ENCODE data around the gene ATOX1. TPM values are rescaled to one million over a fixed set of nuclear protein-coding genes. Genes with fewer than 3 reads are reported as not detected.

The ATOX1 gene
- total and polyA plus RNA-seq, 9 of the 15 experiments (the other 6 are each of a cell fraction or from before 2014, with no cell fraction given) = 59.2 to 318 (median 86.2) TPM

DNA sequence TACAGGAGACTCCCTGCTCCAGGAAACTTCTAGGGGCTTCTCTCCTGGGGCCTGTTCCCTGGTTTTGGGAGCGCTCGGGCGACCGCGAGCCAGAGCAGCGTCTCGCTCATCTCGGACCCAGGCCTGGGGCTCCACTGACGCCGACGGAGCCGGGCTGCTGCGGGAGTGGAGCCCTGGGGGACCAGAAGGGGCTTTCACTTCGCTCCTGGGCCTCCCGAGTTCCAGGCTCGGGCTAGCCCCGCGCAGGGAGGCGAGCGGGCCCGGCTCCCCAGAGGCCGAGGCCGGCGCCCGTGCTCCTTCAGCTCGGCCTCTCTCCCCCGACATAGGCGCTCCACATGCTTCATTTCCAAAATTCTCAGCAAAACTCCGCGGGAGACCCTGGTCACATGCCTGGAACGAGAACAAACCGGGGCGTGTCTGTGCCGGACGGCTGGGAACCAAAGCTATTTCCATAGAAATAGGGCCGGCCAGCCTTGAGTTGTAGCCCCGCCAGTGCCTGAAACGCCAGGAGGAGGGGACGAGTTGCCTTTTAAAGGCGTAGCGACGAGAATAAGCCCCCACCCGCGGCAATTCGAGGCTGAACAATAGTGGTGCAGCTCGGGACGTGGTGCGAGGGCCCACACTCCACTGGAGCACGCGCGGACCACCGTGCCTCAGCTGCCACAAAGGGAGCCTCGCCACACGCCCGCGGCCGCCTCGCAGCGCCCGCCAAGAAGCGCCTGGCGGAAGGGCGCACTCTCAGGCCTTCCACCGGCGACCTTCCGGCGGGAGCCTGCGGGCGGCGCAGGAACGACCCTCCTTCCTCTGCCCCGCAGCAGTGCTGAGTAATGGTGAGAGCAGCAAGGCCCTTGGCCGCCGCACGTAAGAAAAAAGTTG, 12.2 kb upstream of the ATOX1 start (continued):
- TF ChIP-seq, protein P1, sequence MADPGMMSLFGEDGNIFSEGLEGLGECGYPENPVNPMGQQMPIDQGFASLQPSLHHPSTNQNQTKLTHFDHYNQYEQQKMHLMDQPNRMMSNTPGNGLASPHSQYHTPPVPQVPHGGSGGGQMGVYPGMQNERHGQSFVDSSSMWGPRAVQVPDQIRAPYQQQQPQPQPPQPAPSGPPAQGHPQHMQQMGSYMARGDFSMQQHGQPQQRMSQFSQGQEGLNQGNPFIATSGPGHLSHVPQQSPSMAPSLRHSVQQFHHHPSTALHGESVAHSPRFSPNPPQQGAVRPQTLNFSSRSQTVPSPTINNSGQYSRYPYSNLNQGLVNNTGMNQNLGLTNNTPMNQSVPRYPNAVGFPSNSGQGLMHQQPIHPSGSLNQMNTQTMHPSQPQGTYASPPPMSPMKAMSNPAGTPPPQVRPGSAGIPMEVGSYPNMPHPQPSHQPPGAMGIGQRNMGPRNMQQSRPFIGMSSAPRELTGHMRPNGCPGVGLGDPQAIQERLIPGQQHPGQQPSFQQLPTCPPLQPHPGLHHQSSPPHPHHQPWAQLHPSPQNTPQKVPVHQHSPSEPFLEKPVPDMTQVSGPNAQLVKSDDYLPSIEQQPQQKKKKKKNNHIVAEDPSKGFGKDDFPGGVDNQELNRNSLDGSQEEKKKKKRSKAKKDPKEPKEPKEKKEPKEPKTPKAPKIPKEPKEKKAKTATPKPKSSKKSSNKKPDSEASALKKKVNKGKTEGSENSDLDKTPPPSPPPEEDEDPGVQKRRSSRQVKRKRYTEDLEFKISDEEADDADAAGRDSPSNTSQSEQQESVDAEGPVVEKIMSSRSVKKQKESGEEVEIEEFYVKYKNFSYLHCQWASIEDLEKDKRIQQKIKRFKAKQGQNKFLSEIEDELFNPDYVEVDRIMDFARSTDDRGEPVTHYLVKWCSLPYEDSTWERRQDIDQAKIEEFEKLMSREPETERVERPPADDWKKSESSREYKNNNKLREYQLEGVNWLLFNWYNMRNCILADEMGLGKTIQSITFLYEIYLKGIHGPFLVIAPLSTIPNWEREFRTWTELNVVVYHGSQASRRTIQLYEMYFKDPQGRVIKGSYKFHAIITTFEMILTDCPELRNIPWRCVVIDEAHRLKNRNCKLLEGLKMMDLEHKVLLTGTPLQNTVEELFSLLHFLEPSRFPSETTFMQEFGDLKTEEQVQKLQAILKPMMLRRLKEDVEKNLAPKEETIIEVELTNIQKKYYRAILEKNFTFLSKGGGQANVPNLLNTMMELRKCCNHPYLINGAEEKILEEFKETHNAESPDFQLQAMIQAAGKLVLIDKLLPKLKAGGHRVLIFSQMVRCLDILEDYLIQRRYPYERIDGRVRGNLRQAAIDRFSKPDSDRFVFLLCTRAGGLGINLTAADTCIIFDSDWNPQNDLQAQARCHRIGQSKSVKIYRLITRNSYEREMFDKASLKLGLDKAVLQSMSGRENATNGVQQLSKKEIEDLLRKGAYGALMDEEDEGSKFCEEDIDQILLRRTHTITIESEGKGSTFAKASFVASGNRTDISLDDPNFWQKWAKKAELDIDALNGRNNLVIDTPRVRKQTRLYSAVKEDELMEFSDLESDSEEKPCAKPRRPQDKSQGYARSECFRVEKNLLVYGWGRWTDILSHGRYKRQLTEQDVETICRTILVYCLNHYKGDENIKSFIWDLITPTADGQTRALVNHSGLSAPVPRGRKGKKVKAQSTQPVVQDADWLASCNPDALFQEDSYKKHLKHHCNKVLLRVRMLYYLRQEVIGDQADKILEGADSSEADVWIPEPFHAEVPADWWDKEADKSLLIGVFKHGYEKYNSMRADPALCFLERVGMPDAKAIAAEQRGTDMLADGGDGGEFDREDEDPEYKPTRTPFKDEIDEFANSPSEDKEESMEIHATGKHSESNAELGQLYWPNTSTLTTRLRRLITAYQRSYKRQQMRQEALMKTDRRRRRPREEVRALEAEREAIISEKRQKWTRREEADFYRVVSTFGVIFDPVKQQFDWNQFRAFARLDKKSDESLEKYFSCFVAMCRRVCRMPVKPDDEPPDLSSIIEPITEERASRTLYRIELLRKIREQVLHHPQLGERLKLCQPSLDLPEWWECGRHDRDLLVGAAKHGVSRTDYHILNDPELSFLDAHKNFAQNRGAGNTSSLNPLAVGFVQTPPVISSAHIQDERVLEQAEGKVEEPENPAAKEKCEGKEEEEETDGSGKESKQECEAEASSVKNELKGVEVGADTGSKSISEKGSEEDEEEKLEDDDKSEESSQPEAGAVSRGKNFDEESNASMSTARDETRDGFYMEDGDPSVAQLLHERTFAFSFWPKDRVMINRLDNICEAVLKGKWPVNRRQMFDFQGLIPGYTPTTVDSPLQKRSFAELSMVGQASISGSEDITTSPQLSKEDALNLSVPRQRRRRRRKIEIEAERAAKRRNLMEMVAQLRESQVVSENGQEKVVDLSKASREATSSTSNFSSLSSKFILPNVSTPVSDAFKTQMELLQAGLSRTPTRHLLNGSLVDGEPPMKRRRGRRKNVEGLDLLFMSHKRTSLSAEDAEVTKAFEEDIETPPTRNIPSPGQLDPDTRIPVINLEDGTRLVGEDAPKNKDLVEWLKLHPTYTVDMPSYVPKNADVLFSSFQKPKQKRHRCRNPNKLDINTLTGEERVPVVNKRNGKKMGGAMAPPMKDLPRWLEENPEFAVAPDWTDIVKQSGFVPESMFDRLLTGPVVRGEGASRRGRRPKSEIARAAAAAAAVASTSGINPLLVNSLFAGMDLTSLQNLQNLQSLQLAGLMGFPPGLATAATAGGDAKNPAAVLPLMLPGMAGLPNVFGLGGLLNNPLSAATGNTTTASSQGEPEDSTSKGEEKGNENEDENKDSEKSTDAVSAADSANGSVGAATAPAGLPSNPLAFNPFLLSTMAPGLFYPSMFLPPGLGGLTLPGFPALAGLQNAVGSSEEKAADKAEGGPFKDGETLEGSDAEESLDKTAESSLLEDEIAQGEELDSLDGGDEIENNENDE (IDR thresholded peaks at IDR 0.05; ENCODE audit: low read depth, low read length) = no peak
- TF ChIP-seq ZKSCAN8 (CRISPR knock-in tag; IDR thresholded peaks at IDR 0.05) = 0 out of 2 replicates have a peak, but pooled peaks have one; percentile 31
- TF ChIP-seq, protein P2, sequence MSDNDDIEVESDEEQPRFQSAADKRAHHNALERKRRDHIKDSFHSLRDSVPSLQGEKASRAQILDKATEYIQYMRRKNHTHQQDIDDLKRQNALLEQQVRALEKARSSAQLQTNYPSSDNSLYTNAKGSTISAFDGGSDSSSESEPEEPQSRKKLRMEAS (CRISPR knock-in tag; IDR thresholded peaks at IDR 0.05) = peak; percentile 91
- TF ChIP-seq TRIM24 (IDR thresholded peaks at IDR 0.05) = 0 out of 4 replicates have a peak, but pooled peaks of 1 of the 2 experiments have one; percentile 27
- TF ChIP-seq MAZ (CRISPR knock-in tag; conservative IDR thresholded peaks at IDR 0.05 in 1 of 2, IDR thresholded peaks at IDR 0.05 in 1 of 2) = peak in 1 of 2 experiments; percentile 83
- TF ChIP-seq ZNF740 (CRISPR knock-in tag; IDR thresholded peaks at IDR 0.05) = peak; percentile 30; the same call in 1 of the 2 replicates
- no peak for TF ChIP-seq ZNF740 (tag; IDR thresholded peaks at IDR 0.05)
- no peak for TF ChIP-seq POLR2AphosphoS5 (IDR thresholded peaks at IDR 0.05; ENCODE audit: control insufficient read depth, insufficient read depth, low read depth, low read length)
- peak; percentile 57 for TF ChIP-seq CXXC5 (CRISPR knock-in tag; IDR thresholded peaks at IDR 0.05)
- no peak for TF ChIP-seq THRA (IDR thresholded peaks at IDR 0.05)
- TF ChIP-seq EP300 (IDR thresholded peaks at IDR 0.05; ENCODE audit: low read length) = no peak
